Fibroblast of villous mesenchyme (primary cell): ENCODE results near the gene PIP5K1B. TPM values are rescaled to one million over a fixed set of nuclear protein-coding genes. Genes with fewer than 3 reads are reported as not detected.
A peak's percentile ranks its signal among the peaks of the same experiment; 100 is the strongest.
"Not testable (repeated sequence)": the region's sequence is repeated elsewhere in the genome, so short reads cannot be mapped to it uniquely, and the experiment has no call there.

ENCODE experiments used
- DNase-seq: peaks from one replicate; pipeline ENCODE4 v3.0.0-alpha.2; 2010; ENCODE audit warnings: low read depth
- H3K4me3 ChIP-seq: 2 replicates; pipeline ENCODE4 v1.5.1; 2011; ENCODE audit warnings: low read depth, mild to moderate bottlenecking, low read length
- total RNA-seq: library from RNA; depleted of rRNA; stranded (reverse); fragments of >200 nt; gene quantifications from 2 replicates; pipeline ENCODE4 v1.2.3, GENCODE V29; 2012
- TF ChIP-seq, protein P1 (sequence below): IDR thresholded peaks from 2 replicates; pipeline ENCODE4 v1.5.1; 2012; ENCODE audit warnings: low read depth, mild to moderate bottlenecking, low read length; ENCODE audit not compliant: insufficient read depth

PIP5K1B gene
- total RNA-seq, 1 donor: under 0.01 TPM

DNA sequence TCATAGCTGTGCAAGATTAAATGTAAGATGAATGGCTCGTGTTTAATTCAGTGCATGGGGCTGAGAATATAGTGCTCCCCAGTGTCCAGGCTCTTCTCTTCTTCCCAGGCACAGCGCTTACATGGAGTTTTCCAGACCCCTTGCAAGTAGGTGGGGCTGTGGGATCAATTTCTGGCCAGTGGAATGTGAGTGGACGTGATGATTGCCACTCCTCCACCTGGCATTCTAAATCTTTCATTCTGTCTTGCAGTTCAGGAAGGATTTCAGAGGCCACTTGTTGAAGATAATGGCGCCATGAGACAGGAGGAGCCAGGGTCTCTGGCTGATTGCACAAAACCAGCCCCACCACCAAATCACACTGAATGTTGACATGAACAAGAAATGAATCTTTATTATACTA lies 7.2 kb upstream of the PIP5K1B start:
- DNase-seq: no peak
- TF ChIP-seq, protein P1, sequence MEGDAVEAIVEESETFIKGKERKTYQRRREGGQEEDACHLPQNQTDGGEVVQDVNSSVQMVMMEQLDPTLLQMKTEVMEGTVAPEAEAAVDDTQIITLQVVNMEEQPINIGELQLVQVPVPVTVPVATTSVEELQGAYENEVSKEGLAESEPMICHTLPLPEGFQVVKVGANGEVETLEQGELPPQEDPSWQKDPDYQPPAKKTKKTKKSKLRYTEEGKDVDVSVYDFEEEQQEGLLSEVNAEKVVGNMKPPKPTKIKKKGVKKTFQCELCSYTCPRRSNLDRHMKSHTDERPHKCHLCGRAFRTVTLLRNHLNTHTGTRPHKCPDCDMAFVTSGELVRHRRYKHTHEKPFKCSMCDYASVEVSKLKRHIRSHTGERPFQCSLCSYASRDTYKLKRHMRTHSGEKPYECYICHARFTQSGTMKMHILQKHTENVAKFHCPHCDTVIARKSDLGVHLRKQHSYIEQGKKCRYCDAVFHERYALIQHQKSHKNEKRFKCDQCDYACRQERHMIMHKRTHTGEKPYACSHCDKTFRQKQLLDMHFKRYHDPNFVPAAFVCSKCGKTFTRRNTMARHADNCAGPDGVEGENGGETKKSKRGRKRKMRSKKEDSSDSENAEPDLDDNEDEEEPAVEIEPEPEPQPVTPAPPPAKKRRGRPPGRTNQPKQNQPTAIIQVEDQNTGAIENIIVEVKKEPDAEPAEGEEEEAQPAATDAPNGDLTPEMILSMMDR: no peak
- no peak overlapping the region for H3K4me3 ChIP-seq

DNA sequence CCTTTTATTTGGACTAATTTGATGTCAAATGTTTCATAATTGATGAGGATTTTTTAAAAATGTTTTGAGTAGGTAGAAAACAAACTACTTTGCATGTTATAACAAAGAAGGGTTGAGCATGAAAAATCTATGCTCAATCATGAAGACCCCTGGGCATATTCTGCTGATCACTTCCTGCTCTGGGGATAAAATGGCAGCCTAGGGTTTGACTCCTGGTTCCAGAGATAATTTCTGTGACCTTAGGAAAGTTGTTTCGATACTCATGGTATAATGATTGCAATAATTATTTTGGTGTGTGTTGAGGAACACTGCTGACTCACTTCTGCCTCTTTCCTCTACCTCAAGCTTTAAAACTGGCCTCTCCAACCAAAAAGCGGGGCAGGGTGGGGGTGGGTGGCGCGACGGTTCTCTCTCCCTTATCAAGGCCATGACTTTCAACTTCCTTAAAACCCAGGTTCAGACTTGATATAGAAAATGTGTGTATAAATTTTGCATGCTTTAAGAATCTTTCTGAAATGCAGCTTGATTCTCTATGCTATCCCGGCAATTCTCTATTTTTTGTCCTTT lies 6.0 kb upstream of the PIP5K1B start:
- H3K4me3 ChIP-seq: no peak overlapping the region
- DNase-seq: no peak
- TF ChIP-seq, protein P1: no peak

DNA sequence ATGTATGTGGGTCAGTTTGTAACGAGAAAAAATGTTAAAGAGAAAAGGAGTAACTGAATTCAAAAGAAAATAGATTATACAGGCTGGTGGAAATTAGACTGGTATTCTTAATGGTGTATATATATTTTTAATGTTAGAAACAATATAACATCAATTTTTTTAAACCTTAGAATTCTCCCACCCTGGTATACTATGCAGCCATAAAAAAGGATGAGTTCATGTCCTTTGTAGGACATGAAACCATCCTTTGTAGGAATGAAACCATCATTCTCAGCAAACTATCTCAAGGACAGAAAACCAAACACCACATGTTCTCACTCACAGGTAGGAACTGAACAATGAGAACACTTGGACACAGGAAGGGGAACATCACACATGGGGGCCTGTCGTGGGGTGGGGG lies 5.4 kb upstream of the PIP5K1B start:
- not testable (repeated sequence) for H3K4me3 ChIP-seq, DNase-seq

DNA sequence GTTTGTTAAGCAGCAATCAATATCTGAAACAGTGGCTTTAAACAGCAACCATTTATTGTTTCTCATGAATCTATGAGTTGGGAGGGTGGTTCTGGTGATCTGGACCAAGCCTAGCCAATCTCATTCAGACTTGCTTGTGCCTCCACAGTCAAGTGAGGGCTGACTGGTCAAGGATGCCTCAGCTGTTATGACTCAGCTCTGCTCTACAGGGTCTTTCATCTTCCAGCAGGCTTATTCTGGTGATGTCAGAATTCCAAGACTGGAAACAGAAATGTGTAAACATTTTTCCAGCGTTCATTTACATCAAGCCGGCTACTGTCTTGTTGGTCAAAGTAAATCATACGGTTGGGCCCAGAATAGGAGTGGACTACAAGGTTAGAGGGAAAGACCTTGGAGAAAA lies 2.5 kb upstream of the PIP5K1B start:
- no peak overlapping the region for H3K4me3 ChIP-seq
- TF ChIP-seq, protein P1: no peak
- DNase-seq: no peak

DNA sequence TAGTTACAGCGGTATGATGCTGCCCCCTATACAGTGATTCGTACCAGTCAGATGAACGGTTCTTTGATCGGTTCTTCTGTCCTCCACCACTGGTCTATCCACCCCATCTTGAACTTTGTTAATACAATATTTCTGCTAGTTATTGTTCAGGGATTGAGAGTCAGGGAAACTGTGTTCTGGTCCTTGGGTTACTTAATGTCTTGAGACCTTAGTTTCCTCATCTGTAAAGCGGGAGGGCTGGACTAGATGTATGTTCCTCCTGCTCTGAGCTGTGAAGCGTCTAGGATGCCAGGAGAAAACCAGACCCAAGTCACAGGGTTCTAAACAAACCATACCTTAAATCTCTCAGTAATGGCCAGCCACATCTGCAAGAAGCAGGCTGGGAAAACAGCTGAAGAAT lies 1.4 kb upstream of the PIP5K1B start:
- TF ChIP-seq, protein P1: no peak
- H3K4me3 ChIP-seq: no peak overlapping the region
- DNase-seq: no peak

DNA sequence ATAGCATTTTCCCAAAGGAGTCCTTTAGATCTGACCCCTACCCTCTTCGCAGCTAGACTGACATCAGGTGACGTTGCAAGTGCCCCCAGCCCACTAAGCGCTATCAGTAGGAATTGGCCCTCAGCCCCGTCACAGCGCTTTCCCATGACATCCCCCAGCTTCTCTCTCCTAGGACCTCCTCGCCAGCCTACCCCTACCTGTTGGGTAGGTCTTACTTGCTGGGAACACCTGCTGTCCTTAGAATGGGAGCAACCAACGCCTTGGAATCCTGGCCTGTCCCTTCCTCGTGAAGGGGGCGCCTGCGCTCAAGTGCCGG lies 584 bp upstream of the PIP5K1B start:
- TF ChIP-seq, protein P1: no peak
- H3K4me3 ChIP-seq: no peak overlapping the region
- DNase-seq: no peak

DNA sequence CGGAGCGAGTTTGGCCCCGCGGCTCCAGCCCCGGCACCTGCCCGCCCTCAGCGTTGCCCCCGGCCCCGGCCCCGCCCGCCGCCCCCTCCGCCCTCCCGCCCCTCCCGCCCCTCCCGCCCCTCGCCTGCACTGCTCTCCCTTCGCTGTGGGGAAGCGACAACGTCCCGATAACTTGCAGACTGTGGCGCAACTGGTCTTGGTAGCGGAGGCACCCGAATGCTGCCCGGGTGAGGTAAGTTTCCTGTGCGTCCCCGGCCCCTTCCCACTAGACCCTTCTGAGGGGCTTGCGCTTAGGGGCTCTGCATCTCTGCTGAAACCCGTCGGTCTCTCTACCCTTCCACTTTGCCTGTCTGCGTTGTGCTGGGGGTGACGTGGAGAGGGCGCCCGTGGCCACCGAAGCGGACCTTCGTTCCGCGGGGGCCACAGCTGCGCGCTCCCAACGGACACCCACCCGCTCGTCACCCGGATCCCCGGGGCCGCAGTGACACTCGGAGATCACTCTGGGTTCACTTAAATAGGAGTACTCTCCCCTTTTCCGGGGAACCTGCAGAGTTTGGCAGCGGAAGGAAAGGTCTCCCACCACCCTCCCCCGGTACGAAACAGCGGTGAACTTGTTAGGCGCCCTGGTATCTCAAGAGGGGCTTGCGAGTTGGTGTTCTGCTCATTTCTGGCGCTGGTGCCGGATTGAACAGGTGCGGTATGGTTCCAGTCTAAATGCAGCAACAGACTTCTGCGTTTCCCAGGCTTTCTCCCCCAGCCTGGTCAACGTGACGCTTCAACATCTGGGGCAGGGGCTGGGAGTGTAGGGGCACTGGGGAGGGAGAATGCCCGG lies 707 bp downstream of the PIP5K1B start:
- TF ChIP-seq, protein P1: no peak
- peak overlapping the region; percentile 48 for H3K4me3 ChIP-seq
- DNase-seq: no peak
